Mucosa of descending colon (tissue), 3 donors: ENCODE measurements around the gene SIK3. TPM values are rescaled to one million over a fixed set of nuclear protein-coding genes. Genes with fewer than 3 reads are reported as not detected.
A peak's percentile ranks its signal among the peaks of the same experiment; 100 is the strongest.

Source experiments
- ATAC-seq: fragments of 200-7000 bp; cut with Tn5 transposase; one replicate; pipeline ENCODE4 v1.9.1; 2020; ENCODE audit warnings: mild to moderate bottlenecking, moderate library complexity
- DNase-seq, 3 donors: peaks; one replicate each; pipeline ENCODE4 v3.0.0-alpha.2; 2020
- H3K36me3 ChIP-seq: fragments of 200-600 bp; one replicate; pipeline ENCODE4 v1.8.0; 2021; ENCODE audit warnings: low read depth, mild to moderate bottlenecking
- H3K4me1 ChIP-seq: fragments of 200-600 bp; one replicate; pipeline ENCODE4 v1.8.0; 2021; ENCODE audit warnings: low read depth, mild to moderate bottlenecking
- H3K4me3 ChIP-seq: fragments of 200-600 bp; one replicate; pipeline ENCODE4 v1.8.0; 2021; ENCODE audit warnings: mild to moderate bottlenecking
- H3K9me3 ChIP-seq: fragments of 200-600 bp; one replicate; pipeline ENCODE4 v1.8.0; 2021; ENCODE audit warnings: mild to moderate bottlenecking
- CTCF ChIP-seq: fragments of 200-600 bp; IDR thresholded peaks from one replicate; pipeline ENCODE4 v1.8.0; 2022; ENCODE audit warnings: antibody characterized with exemption, mild to moderate bottlenecking
- intact Hi-C, 2 donors: fragments of 100-400 bp; cut with DNase I in 1 of 2; cut with micrococcal nuclease in 1 of 2; formaldehyde crosslinking; loops; one replicate each; pipeline versions ENCODE4 v1.11.0 to v1.11.1; 2022; cut with DNase I, micrococcal nuclease
- total RNA-seq, 3 donors: library from RNA; stranded (reverse); fragmentation: NEBNext Ultra II Directional in 2 of 3; extraction: Animal tissue kit (Norgen Biotek cat#: 25700) in 2 of 3; gene quantifications; one replicate each; pipeline versions ENCODE4 v1.2.1 to v1.2.4, GENCODE V29; 2021 to 2023
- donor health status: DM: no; HTN: no; CAD: no; lungs with moderate emphysema.
- donor health status: DM: no; HTN: no; CAD: no.
- donor health status: DM: no; HTN: yes; CAD: no.

SIK3 gene
- total RNA-seq, 3 donors from 2014 or later, result 28.1 to 55.6 (median 41.8) TPM

- intact Hi-C loops, result no loop called here
- no peak for TF ChIP-seq CTCF
- ATAC-seq (no peak), DNase-seq (no peak)
- H3K4me3 ChIP-seq, result no peak overlapping the region
- no peaks in the 10 kb centered on the region for H3K9me3 ChIP-seq
- H3K36me3 ChIP-seq, result no peaks in the 10 kb centered on the region
- peaks cover 6% of the 10 kb centered on the region for H3K4me1 ChIP-seq
Observed at GRCh38 chr11:116831790-116832349, 266.4 kb downstream of the SIK3 start.

GRCh38 chr11:116830184-116830912 is 267.9 kb downstream of the SIK3 start:
- Histone ChIP-seq H3K4me3 (no peak overlapping the region), H3K9me3 (no peaks in the 10 kb centered on the region), H3K36me3 (no peaks in the 10 kb centered on the region), H3K4me1 (no peaks in the 10 kb centered on the region)
- TF ChIP-seq CTCF, result no peak
- intact Hi-C loops, result no loop called here
- DNase-seq (no peak), ATAC-seq (no peak)

GRCh38 chr11:116829525-116830183 is 268.6 kb downstream of the SIK3 start, which contains the start of gene APOC3:
APOC3 (plus strand) TSS chr11:116829907; CDS start chr11:116830583, 676 bp downstream.
- Histone ChIP-seq H3K9me3 (no peaks in the 10 kb centered on the region), H3K4me3 (no peak within 1 kb of the TSS), H3K36me3 (no peaks in the 10 kb centered on the region), H3K4me1 (no peaks in the 10 kb centered on the region)
- ATAC-seq (peak; percentile 14), DNase-seq (no peak)
- intact Hi-C loops, result no loop called here
- no peak for TF ChIP-seq CTCF

GRCh38 chr11:116828632-116829524 is 269.4 kb downstream of the SIK3 start:
- DNase-seq, result no peak
- Histone ChIP-seq H3K4me1 (no peaks in the 10 kb centered on the region), H3K9me3 (no peaks in the 10 kb centered on the region), H3K4me3 (no peak overlapping the region), H3K36me3 (no peaks in the 10 kb centered on the region)
- intact Hi-C loops, result no loop called here
- ATAC-seq, result no peak
- TF ChIP-seq CTCF, result no peak

GRCh38 chr11:116827461-116827860 is 270.8 kb downstream of the SIK3 start:
- DNase-seq (no peak), ATAC-seq (no peak)
- Histone ChIP-seq H3K36me3 (no peaks in the 10 kb centered on the region), H3K4me3 (no peak overlapping the region), H3K4me1 (no peaks in the 10 kb centered on the region), H3K9me3 (no peaks in the 10 kb centered on the region)
- intact Hi-C loops, result no loop called here
- TF ChIP-seq CTCF, result no peak
